B cell (primary cell): ENCODE data around the gene SSC4D. TPM values are rescaled to one million over a fixed set of nuclear protein-coding genes. Genes with fewer than 3 reads are reported as not detected.

Experiments
- ATAC-seq: fragments of 200-7000 bp; cut with Tn5 transposase; one replicate; pipeline ENCODE4 v1.10.0; 2021; ENCODE audit warnings: low read depth, mild to moderate bottlenecking, moderate number of reproducible peaks, moderate library complexity
- CTCF ChIA-PET: fragments of 350-600 bp; sonication (Branson Sonifier 250); formaldehyde crosslinking; loops from one replicate; lab custom pipeline; 2021; ENCODE audit warnings: antibody characterized with exemption, inconsistent platforms; lab: Charles Lee
- POLR2A ChIA-PET: fragments of 350-600 bp; sonication (Branson Sonifier 250); formaldehyde crosslinking; loops from one replicate; lab custom pipeline; 2021; ENCODE audit warnings: antibody characterized with exemption; lab: Charles Lee
- DNase-seq: peaks from one replicate; pipeline ENCODE4 v3.0.0; 2013
- H2AFZ ChIP-seq: 2 replicates; pipeline ENCODE4 v1.6.1; 2012; ENCODE audit warnings: mild to moderate bottlenecking, low read depth, low read length; ENCODE audit not compliant: insufficient read depth, poor library complexity, severe bottlenecking
- H3K27ac ChIP-seq, 2 donors: 1 replicate in 1 of 2; 2 replicates in 1 of 2; pipeline ENCODE4 v1.5.1; 2012 to 2013; ENCODE audit warnings: low read length in 2 of 2, mild to moderate bottlenecking in 2 of 2, moderate library complexity in 1 of 2
- H3K27me3 ChIP-seq, 4 experiments: fragments of 200-600 bp in 1 of 4; sonication (generic) in 1 of 4; replicated peaks in 1 of 4; 1 replicate in 2 of 4; 2 replicates in 2 of 4; pipeline versions ENCODE4 v1.6.1 to v1.7.0; 2013 to 2016; ENCODE audit warnings: low read length in 3 of 4, mild to moderate bottlenecking in 2 of 4, mixed read lengths in 1 of 4, moderate library complexity in 1 of 4; ENCODE audit not compliant: insufficient read depth in 4 of 4, control insufficient read depth in 3 of 4; ENCODE audit errors: control extremely low read depth in 1 of 4
- H3K36me3 ChIP-seq, 2 experiments: replicated peaks in 1 of 2; 1 replicate in 1 of 2; 2 replicates in 1 of 2; pipeline versions ENCODE4 v1.6.1 to v1.7.1; 2013; ENCODE audit warnings: low read length in 1 of 2; ENCODE audit not compliant: insufficient read depth in 2 of 2, control insufficient read depth in 1 of 2; ENCODE audit errors: control extremely low read depth in 1 of 2, extremely low read depth in 1 of 2
- H3K4me1 ChIP-seq, 2 donors: fragments of 200-600 bp in 1 of 2; sonication (generic) in 1 of 2; 1 replicate in 1 of 2; 2 replicates in 1 of 2; pipeline versions ENCODE4 v1.5.1 to v1.6.1; 2013 to 2017; ENCODE audit warnings: low read length in 2 of 2; ENCODE audit not compliant: control insufficient read depth in 2 of 2, insufficient read depth in 2 of 2
- H3K4me2 ChIP-seq: replicated peaks from 2 replicates; pipeline ENCODE3; 2012; ENCODE audit warnings: mild to moderate bottlenecking, low read depth, low read length; ENCODE audit not compliant: poor library complexity, severe bottlenecking
- H3K4me3 ChIP-seq, 5 experiments: fragments of 200-600 bp in 1 of 5; sonication (generic) in 1 of 5; 1 replicate in 3 of 5; 2 replicates in 2 of 5; pipeline versions ENCODE4 v1.5.1 to v1.7.0; 2011 to 2016; ENCODE audit warnings: low read length in 4 of 5, mild to moderate bottlenecking in 4 of 5, low read depth in 2 of 5, control low read depth in 1 of 5, moderate library complexity in 1 of 5; ENCODE audit not compliant: insufficient read depth in 1 of 5; ENCODE audit errors: control extremely low read depth in 1 of 5, extremely low read depth in 1 of 5
- H3K79me2 ChIP-seq: fragments of 200-600 bp; sonication (generic); one replicate; pipeline ENCODE4 v1.6.0; 2016; ENCODE audit warnings: low read length; ENCODE audit not compliant: control insufficient read depth, insufficient read depth
- H3K9ac ChIP-seq: fragments of 200-600 bp; sonication (generic); 2 replicates; pipeline ENCODE4 v1.6.1; 2017; ENCODE audit warnings: mild to moderate bottlenecking, low read length, moderate library complexity
- H3K9me3 ChIP-seq, 3 donors: one replicate each; pipeline versions ENCODE4 v1.6.1 to v1.7.1; 2013; ENCODE audit warnings: low read length in 2 of 3; ENCODE audit not compliant: control insufficient read depth in 2 of 3, insufficient read depth in 1 of 3; ENCODE audit errors: control extremely low read depth in 1 of 3
- H4K20me1 ChIP-seq: 2 replicates; pipeline ENCODE4 v1.6.0; 2012; ENCODE audit warnings: mild to moderate bottlenecking, low read length; ENCODE audit not compliant: insufficient read depth, control insufficient read depth, poor library complexity, severe bottlenecking
- H3K27ac Mint-ChIP-seq: one replicate; pipeline ENCODE4 v1.8.0; 2021; ENCODE audit warnings: mixed read lengths
- H3K27me3 Mint-ChIP-seq: one replicate; pipeline ENCODE4 v1.8.0; 2021; ENCODE audit warnings: mixed read lengths
- H3K4me1 Mint-ChIP-seq: one replicate; pipeline ENCODE4 v1.8.0; 2021; ENCODE audit warnings: mixed read lengths
- H3K4me3 Mint-ChIP-seq: one replicate; pipeline ENCODE4 v1.8.0; 2021; ENCODE audit warnings: mixed read lengths
- H3K9me3 Mint-ChIP-seq: one replicate; pipeline ENCODE4 v1.8.0; 2022; ENCODE audit warnings: mixed read lengths; ENCODE audit not compliant: insufficient read depth
- CTCF ChIP-seq: fragments of 200-600 bp; IDR thresholded peaks from one replicate; pipeline ENCODE4 v1.8.0; 2022; ENCODE audit warnings: antibody characterized with exemption, mild to moderate bottlenecking
- EZH2 ChIP-seq: IDR thresholded peaks from 2 replicates; pipeline ENCODE4 v1.6.1; 2012; ENCODE audit warnings: borderline replicate concordance, low read depth, mild to moderate bottlenecking, moderate library complexity, low read length; ENCODE audit not compliant: insufficient read depth, poor library complexity, severe bottlenecking
- WGBS: methylation state at CpG from one replicate; pipeline ENCODE4 v1.1.5; 2013; ENCODE audit warnings: missing lambda C conversion rate; ENCODE audit not compliant: insufficient coverage; 5-methylcytosine and 5-hydroxymethylcytosine counted together
- intact Hi-C: fragments of 100-400 bp; cut with micrococcal nuclease; formaldehyde crosslinking; loops from one replicate; pipeline ENCODE4 v1.10.0; 2022
- polyA plus RNA-seq: library from polyadenylated mRNA; depleted of rRNA; stranded (reverse); fragments of >200 nt; gene quantifications from 2 replicates; pipeline ENCODE4 v1.2.3, GENCODE V29; 2012
- total RNA-seq, 2 donors: library from RNA; stranded (reverse); fragments of 120-200 nt in 1 of 2; gene quantifications; 1 replicate in 1 of 2; 2 replicates in 1 of 2; pipeline versions ENCODE4 v1.2.3 to v1.2.4, GENCODE V29; 2013 to 2022

SSC4D gene
- total and polyA plus RNA-seq, 2 donors (not counting 1 experiment from before 2014, with no cell fraction given): 0.16 TPM; not detected in 1

- peaks cover 35% of the 10 kb centered on the region for H3K4me1 Mint-ChIP-seq
- H3K27ac ChIP-seq: peak overlapping the region; percentile 90 to 94
- no peaks in the 10 kb centered on the region for H3K9me3 Mint-ChIP-seq
- H3K4me2 ChIP-seq: peak overlapping the region; percentile 98
- H3K4me3 ChIP-seq: peak overlapping the region; percentile 89 to 99 (median 95)
- intact Hi-C loops: loop anchor here (1.0 to 5.0 kb wide), 2 partner anchors 56 to 311 kb away; partner anchors contain the start of genes HSPB1, MDH2 and STYXL1
- no peaks in the 10 kb centered on the region for H3K27me3 Mint-ChIP-seq
- DNase-seq (peak; percentile 83), ATAC-seq (peak; percentile 19)
- H3K4me3 Mint-ChIP-seq: peak overlapping the region; percentile 85
- H3K36me3 ChIP-seq: peaks cover 4 to 10% of the 10 kb centered on the region in 2 experiments
- peaks cover 55% of the 10 kb centered on the region for H3K79me2 ChIP-seq
- H4K20me1 ChIP-seq: peaks cover 56% of the 10 kb centered on the region
- H3K4me1 ChIP-seq: peaks cover 17 to 19% of the 10 kb centered on the region in 2 donors
- no peak for TF ChIP-seq EZH2
- TF ChIP-seq CTCF: no peak
- CTCF ChIA-PET: interaction anchor here (0.7 to 4.8 kb wide), 4 partner anchors 41 to 180 kb away, joined by 3 to 25 read pairs (median 16); no protein-coding TSS in a partner anchor
- H3K27me3 ChIP-seq: no peaks in the 10 kb centered on the region
- peak overlapping the region; percentile 82 for H3K27ac Mint-ChIP-seq
- no peaks in the 10 kb centered on the region for H3K9me3 ChIP-seq
- 0% methylated on average over 26 of the region's 27 CpGs for WGBS
- POLR2A ChIA-PET: interaction anchor here (0.5 to 2.5 kb wide), 4 partner anchors 40 to 1576 kb away, joined by 3 to 13 read pairs (median 4); partner anchors contain the start of gene MDH2
- peak overlapping the region; percentile 97 for H3K9ac ChIP-seq
- peak overlapping the region; percentile 87 for H2AFZ ChIP-seq
Measured at GRCh38 chr7:76358011-76358480, 51.5 kb downstream of the SSC4D start.

DNA sequence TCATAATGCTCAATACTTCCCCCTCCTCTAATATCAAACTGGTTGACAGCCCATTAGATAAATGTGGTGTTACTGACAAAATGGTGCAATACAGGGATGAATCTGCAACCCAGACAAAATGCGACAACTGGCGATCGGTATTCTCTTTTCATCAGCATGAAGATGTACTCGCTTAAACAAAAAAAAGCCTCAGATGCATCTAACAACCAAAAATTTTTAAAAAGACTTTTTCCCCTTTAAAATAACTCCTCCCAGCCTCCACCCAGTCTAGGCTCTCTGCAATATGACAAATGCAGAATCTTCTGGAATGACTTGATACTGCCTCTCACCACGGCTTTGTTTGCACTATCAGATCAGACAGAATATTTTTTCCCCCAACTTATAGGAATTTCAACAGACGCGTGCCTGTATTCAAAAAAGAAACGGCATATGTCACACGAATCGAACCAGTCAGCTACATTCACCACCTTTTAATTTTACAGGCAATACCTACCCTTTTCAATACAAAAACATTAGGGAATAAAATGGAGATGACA, 52.0 kb downstream of the SSC4D start:
- H3K27me3 Mint-ChIP-seq: no peaks in the 10 kb centered on the region
- peaks cover 60% of the 10 kb centered on the region for H3K79me2 ChIP-seq
- peak overlapping the region; percentile 89 to 99 (median 95) for H3K4me3 ChIP-seq
- peak overlapping the region; percentile 85 for H3K4me3 Mint-ChIP-seq
- DNase-seq (no peak), ATAC-seq (no peak)
- H3K4me1 ChIP-seq: peaks cover 17 to 19% of the 10 kb centered on the region in 2 donors
- ChIA-PET CTCF (interaction anchor here (0.7 to 4.8 kb wide), 3 partner anchors 40 to 180 kb away, joined by 3 to 25 read pairs (median 21); no protein-coding TSS in a partner anchor), POLR2A (interaction anchor here (0.5 to 2.5 kb wide), 4 partner anchors 39 to 1577 kb away, joined by 3 to 13 read pairs (median 4); partner anchors contain the start of gene MDH2)
- 8% methylated on average over 5 of the region's 10 CpGs for WGBS
- H3K27me3 ChIP-seq: no peaks in the 10 kb centered on the region
- peak overlapping the region; percentile 97 for H3K9ac ChIP-seq
- no peaks in the 10 kb centered on the region for H3K9me3 Mint-ChIP-seq
- peak overlapping the region; percentile 87 for H2AFZ ChIP-seq
- H3K27ac Mint-ChIP-seq: peak overlapping the region; percentile 82
- peak overlapping the region; percentile 31 to 94 for H3K27ac ChIP-seq
- peaks cover 61% of the 10 kb centered on the region for H4K20me1 ChIP-seq
- H3K9me3 ChIP-seq: no peaks in the 10 kb centered on the region
- H3K36me3 ChIP-seq: peaks cover 4 to 10% of the 10 kb centered on the region in 2 experiments
- peaks cover 38% of the 10 kb centered on the region for H3K4me1 Mint-ChIP-seq
- peak overlapping the region; percentile 98 for H3K4me2 ChIP-seq
- intact Hi-C loops: loop anchor here (1.0 to 5.0 kb wide), 2 partner anchors 55 to 310 kb away; partner anchors contain the start of genes HSPB1, MDH2 and STYXL1
- no peak for TF ChIP-seq EZH2
- TF ChIP-seq CTCF: no peak
